Stimulated activated CD4-positive, alpha-beta T cell treated with anti-CD3 and anti-CD28 coated beads, Interleukin-2, amount 100 ng/mL, for 4 hours (primary cell): Measurements from ENCODE around the gene LIG3.
"Not testable (repeated sequence)": the region's sequence is repeated elsewhere in the genome, so short reads cannot be mapped to it uniquely, and the experiment has no call there.

Experiments used
- DNase-seq: peaks from one replicate; pipeline ENCODE4 v3.0.0-alpha.2; 2020; ENCODE audit warnings: low read depth

Gene LIG3

GRCh38 chr17:35044181-35044580 is 63.9 kb downstream of the LIG3 start:
- no peak for DNase-seq

DNA sequence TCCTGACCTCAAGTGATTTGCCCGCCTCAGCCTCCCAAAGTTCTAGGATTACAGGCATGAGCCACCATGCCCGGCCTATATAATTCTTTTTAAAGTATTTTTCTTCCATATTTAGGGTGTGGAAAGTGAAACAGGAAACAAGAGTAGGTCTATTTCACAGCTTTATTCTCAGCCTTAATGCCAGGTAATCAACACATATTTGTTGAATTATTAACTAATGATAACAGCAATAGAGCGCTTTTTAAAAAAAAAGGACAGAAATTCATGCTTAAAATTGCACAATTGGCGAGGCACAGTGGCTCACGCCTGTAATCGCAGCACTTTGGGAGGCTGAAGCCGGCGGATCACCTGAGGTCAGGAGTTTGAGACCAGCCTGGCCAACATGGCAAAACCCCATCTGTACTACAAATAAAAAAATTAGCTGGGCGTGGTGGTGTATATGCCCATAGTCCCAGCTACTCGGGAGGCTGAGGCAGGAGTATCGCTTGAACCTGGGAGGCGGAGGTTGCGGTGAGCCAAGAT is 65.2 kb downstream of the LIG3 start:
- DNase-seq = not testable (repeated sequence)

DNA sequence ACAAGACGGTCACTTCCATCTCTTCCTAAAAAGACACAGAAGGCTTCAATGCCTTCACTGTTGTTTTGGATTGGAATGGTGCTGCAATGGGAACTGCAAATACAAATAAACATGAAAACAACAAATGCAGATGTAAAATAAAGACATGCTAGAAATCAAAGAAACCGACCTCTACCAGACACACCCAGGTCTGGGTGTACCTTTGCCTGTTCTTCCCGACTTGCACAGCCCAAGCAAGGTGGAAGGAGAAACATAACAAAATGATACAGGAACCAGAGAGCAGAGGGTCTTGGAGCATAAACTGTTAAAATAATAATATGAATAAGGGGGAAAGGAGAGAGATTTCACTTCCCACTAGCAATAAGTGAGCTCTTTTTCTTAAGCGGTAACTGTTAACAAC is 65.9 kb downstream of the LIG3 start:
- DNase-seq = no peak

DNA sequence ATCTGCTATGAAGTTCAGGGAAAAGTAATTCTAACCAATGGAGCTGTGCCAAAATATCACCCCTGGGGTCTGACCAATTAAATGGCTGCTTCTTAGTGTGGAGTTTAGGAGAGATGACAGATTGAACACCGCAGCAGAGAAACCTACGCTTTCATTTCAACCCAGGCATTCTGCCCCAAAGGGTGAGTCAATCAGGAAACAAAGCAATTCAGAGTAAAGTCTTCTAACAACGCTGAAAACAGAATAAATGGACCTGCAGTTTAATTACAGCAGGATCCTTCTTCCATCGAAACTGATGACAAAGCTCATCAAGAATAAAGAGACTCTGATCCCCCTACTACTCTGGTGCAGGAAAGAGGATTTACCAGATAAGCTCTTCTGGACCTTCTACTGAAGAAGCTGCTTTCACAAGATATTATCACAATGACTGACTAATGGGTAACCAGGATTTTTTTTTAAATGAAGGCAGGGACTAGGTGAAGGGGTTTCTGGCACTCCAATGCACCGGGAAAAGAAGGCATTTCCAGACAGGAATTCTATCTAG is 66.5 kb downstream of the LIG3 start:
- DNase-seq = peak; percentile 49

DNA sequence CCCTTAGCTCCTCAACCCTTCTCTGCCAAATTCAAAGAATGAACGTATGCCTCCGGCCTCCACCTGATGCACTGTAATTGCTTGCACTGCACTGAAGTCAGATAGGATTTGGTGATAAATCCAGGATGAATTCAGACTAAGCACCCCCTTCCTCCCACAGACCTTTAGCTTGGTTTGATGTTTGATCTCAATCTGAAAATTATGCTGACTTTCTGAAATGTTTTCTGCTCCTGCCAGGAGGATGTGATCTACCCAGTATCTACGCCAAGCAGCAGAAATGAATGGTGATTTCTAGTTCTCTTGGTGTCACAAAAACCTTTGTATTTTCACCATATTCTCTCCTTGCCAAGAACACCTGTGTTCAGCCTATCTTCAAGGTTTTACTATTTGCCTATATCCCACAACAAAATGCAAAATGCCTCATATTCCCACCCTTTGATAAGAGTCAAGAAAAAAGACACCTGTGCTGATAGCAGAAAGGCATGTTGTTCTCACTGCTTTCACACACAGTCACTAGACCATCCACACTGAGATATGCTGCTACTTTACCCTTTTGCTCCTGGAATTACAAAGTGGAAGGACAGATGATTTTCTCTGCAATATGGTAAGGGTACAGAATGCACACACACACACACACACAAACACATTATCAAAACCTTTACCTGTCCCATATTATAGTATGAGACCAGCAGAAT is 68.5 kb downstream of the LIG3 start:
- no peak for DNase-seq

DNA sequence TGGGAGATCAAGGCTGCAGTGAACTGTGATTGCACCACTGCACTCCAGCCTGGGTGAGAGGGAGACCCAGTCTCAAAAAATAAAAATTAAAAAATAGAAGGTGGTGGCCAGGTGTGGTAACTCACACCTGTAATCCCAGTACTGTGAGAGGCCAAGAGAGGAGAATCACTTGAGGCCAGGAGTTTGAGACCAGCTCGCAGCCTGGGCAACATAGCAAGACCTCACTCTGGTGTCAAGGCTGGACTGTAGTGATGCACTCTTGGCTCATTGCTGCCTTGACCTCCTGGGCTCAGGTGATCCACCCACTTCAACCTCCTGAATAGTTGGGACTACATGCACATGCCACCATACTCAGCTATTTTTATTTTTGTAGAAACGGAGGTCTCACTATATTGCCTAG is 69.9 kb downstream of the LIG3 start:
- no peak for DNase-seq

- no peak for DNase-seq
These were observed 70.9 kb downstream of the LIG3 start for GRCh38 chr17:35051183-35051578.

- DNase-seq = no peak
These were observed 71.4 kb downstream of the LIG3 start for GRCh38 chr17:35051579-35052240.

GRCh38 chr17:35052241-35052610 is 71.9 kb downstream of the LIG3 start:
- no peak for DNase-seq

GRCh38 chr17:35052780-35053179 is 72.5 kb downstream of the LIG3 start:
- no peak for DNase-seq

DNA sequence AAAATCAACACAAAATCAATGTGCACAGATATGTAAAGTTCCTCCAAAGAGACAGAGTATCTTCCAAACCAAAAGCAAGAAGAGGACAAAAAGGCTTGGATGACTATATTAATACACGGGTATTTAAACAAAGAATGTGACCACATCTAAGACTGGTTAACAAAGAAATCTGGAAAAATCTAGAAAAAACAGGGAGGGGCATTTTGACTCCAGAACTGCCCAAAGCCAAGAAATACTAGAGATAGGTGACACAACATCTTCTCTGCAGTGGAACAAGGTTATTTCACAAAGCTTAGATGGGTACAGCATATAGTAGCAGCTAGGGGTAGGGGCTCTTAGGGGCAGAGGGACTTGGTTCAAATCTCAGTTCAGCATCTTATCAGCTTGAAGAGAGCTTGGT is 72.9 kb downstream of the LIG3 start:
- DNase-seq = no peak

DNA sequence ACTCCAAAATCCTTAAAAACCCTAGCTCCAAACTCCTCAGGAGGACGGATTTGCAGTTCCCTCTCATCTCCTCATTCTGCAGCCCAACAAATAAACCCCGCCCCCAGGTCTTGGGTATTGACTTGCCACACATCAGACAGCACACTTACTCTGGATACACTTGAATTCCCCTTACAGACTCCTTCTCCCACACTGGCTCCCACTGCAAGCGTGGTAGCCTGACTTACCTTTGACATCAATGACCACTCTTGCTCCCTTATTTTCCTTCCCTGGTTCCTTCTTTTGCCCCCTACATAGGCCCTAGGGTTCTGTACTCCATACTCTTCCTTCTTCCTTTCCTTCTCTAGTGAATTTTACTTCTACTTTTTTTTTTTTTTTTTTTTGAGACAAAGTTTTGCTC is 75.7 kb downstream of the LIG3 start:
- DNase-seq = no peak

DNA sequence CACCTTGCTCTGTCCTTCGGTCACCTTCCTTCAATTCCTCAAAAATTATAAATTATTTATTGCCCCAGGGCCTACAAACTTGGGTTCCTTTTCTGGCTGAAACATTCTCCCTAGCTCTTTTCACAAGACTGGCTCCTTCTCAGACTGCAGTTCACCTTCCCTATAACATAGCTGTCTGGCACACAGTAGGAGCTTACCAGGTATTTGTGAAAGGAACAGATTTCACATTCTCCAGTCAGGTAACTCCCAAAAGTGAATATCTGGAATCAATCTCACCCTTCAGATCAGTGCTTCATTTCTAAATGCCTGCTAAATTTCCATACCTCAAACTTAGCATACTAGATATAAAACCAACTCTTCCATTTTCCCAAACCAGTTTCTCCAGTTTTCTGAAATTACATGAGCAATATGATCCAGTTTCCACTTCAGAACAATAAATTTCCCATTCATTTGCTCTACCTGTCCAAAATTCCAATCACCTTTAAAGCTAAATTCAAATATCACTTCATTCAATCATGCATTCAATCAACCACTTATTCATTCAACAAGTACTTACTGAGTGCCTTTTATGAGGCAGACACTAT is 77.1 kb downstream of the LIG3 start:
- DNase-seq = no peak
